GM23248 (cell line): Measurements from ENCODE around the gene SNX3.

Source experiments
- EZH2 ChIP-seq: fragments of 200-600 bp; sonication (generic); IDR thresholded peaks from 2 replicates; pipeline ENCODE4 v1.6.1; 2018; ENCODE audit warnings: antibody characterized with exemption, mild to moderate bottlenecking; ENCODE audit not compliant: insufficient read depth, poor library complexity, severe bottlenecking
- EZH2phosphoT487 ChIP-seq: fragments of 200-600 bp; sonication (generic); IDR thresholded peaks from 2 replicates; pipeline ENCODE4 v1.6.1; 2018; ENCODE audit warnings: antibody characterized with exemption, moderate library complexity, mild to moderate bottlenecking, low read depth; ENCODE audit not compliant: insufficient read depth

GRCh38 chr6:108168090-108168463 is 92.8 kb downstream of the SNX3 start:
- TF ChIP-seq EZH2 (no peak), EZH2phosphoT487 (no peak)
